Stimulated activated CD4-positive, alpha-beta T cell treated with anti-CD3 and anti-CD28 coated beads, Interleukin-4, amount 100 ng/mL, for 1 hour (primary cell): ENCODE data around the gene FAM180A.

Experiments used
- DNase-seq: peaks from one replicate; pipeline ENCODE4 v3.0.0-alpha.2; 2020

FAM180A gene

GRCh38 chr7:135771051-135771450, 22.4 kb upstream of the FAM180A start:
- DNase-seq: no peak

- DNase-seq: no peak
Observed at GRCh38 chr7:135770139-135770710, 21.6 kb upstream of the FAM180A start.

GRCh38 chr7:135769005-135769802, 20.6 kb upstream of the FAM180A start:
- DNase-seq: no peak

GRCh38 chr7:135768467-135768866, 19.9 kb upstream of the FAM180A start:
- DNase-seq: no peak

- no peak for DNase-seq
Observed at GRCh38 chr7:135768064-135768463, 19.5 kb upstream of the FAM180A start.

GRCh38 chr7:135763261-135763660, 14.6 kb upstream of the FAM180A start:
- no peak for DNase-seq

- no peak for DNase-seq
Observed at GRCh38 chr7:135761751-135762488, 13.3 kb upstream of the FAM180A start.

- DNase-seq: no peak
Observed at GRCh38 chr7:135759532-135759931, 10.9 kb upstream of the FAM180A start.

- DNase-seq: no peak
Observed at GRCh38 chr7:135758531-135758932, 9.9 kb upstream of the FAM180A start.

GRCh38 chr7:135757719-135758411, 9.3 kb upstream of the FAM180A start:
- DNase-seq: no peak

- no peak for DNase-seq
Observed at GRCh38 chr7:135756191-135756590, 7.6 kb upstream of the FAM180A start.

- no peak for DNase-seq
Observed at GRCh38 chr7:135755351-135755753, 6.7 kb upstream of the FAM180A start.

GRCh38 chr7:135753616-135754413, 5.2 kb upstream of the FAM180A start:
- no peak for DNase-seq

GRCh38 chr7:135747366-135747765, 1.2 kb downstream of the FAM180A start:
- no peak for DNase-seq

- no peak for DNase-seq
Observed at GRCh38 chr7:135745703-135746312, 2.8 kb downstream of the FAM180A start.

GRCh38 chr7:135744938-135745702, 3.5 kb downstream of the FAM180A start:
- no peak for DNase-seq

GRCh38 chr7:135743907-135744731, 4.5 kb downstream of the FAM180A start:
- no peak for DNase-seq

- no peak for DNase-seq
Observed at GRCh38 chr7:135742371-135742770, 6.2 kb downstream of the FAM180A start.

- DNase-seq: no peak
Observed at GRCh38 chr7:135741905-135742304, 6.7 kb downstream of the FAM180A start.

GRCh38 chr7:135740889-135741288, 7.7 kb downstream of the FAM180A start:
- DNase-seq: no peak
